GM13977 (cell line): ENCODE measurements around the gene TTC28.
A peak's percentile ranks its signal among the peaks of the same experiment; 100 is the strongest.

Source experiments
- DNase-seq: peaks from one replicate; pipeline ENCODE4 v3.0.0; 2012; ENCODE audit warnings: low spot score
- in situ Hi-C: fragments of 300-500 bp; cut with MboI; formaldehyde crosslinking; loops from one replicate; pipeline ENCODE4 v1.12.0; 2022; ENCODE audit warnings: low sequenced_read_pairs, low pct_unique_long_range_greater_than_20kb, mixed read lengths, inconsistent platforms; ENCODE audit not compliant: unreplicated experiment
- TF ChIP-seq, protein P1 (sequence below): IDR thresholded peaks from 2 replicates; pipeline ENCODE4 v1.5.1; 2012; ENCODE audit warnings: mild to moderate bottlenecking, control low read depth; ENCODE audit not compliant: insufficient read depth; ENCODE audit errors: extremely low read depth, missing control alignments

Gene TTC28

DNA sequence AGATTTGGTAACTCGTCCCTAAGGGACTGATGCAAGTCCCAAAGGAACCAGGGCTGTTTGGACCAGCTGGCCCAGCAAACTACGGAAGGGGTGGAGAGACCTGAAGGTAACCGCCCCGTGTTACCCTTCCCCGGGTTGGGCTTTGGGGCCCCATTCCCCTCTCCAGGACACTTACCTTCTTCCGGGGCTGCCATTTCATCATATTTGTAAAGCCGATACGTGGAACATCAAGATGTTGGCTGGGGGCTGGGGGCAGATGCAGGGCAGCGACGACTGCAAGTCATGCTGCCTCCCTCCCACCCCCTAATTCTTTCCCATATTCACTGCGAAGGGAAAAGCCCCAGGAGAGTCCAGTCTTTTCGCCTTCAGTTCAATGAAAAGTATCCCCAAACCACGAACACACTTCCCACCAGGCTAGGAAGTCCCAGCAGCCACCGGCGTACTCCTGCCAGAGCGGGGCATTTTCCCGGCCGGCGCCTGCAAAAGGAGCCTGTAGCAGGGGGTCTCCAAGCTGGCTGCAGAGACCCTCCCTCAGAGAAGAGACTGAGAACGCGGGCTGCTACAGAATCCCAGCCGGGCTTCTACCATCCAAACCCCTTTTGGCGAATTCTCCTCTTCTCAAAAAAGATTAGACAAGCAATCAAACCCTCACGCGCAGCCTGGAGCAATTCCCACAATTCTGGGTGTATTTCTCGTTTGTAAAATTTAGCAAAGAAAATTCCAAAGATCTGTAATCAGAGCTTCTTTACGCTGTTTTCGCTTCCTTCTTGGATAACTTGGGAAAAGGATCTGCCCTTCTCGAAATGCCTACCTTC is 236.7 kb downstream of the TTC28 start:
- TF ChIP-seq, protein P1, sequence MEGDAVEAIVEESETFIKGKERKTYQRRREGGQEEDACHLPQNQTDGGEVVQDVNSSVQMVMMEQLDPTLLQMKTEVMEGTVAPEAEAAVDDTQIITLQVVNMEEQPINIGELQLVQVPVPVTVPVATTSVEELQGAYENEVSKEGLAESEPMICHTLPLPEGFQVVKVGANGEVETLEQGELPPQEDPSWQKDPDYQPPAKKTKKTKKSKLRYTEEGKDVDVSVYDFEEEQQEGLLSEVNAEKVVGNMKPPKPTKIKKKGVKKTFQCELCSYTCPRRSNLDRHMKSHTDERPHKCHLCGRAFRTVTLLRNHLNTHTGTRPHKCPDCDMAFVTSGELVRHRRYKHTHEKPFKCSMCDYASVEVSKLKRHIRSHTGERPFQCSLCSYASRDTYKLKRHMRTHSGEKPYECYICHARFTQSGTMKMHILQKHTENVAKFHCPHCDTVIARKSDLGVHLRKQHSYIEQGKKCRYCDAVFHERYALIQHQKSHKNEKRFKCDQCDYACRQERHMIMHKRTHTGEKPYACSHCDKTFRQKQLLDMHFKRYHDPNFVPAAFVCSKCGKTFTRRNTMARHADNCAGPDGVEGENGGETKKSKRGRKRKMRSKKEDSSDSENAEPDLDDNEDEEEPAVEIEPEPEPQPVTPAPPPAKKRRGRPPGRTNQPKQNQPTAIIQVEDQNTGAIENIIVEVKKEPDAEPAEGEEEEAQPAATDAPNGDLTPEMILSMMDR: no peak
- in situ Hi-C loops: no loop called here
- no peak for DNase-seq

DNA sequence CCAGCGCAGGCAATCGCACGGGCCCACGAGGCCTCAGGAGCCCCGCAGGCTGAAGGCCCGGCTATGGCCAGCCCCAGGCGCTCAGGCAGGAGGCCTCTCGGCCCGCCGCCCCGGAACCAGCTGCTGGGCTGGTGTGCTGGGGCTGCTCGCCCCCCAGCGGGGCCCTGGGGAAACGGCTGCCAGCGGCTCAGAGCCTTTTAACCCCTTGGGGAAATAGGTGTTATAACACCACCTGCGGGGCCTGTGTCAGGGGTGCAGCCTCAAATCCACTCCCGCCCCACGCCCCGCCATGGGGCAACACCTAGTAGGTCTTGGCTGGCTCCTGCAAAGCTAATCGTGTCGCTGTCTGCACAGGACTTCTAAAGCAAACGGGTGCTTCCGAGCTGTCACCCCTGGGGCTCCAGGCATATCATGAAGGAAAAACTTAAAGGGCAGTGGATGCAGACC is 237.4 kb downstream of the TTC28 start:
- TF ChIP-seq, protein P1: peak; percentile 87
- in situ Hi-C loops: no loop called here
- peak; percentile 90 for DNase-seq

DNA sequence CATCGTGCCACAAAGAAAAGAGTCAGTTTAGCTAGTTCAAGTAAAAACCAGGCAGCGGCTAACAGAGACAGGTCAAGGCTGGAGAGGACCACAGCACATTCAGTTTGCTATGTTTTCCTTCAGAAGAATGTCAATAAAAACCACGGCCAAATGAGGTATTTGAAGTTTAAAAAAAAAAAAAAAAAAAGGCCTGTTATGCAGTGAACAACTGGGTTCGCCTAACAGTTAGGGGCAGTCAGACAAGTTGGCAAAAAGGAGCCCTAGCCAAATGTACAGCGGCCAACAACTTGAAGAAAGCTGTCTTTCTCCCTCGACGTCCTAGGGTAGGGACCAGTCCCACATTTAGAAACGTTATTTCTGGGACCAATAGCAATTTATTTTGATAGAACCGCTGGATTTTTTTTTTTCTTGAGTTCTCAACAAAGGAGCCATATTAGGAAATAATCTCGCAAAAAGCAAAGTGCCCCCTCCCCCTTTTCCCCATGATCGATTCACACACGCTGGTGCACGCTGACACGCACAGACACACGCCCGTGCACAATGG is 237.8 kb downstream of the TTC28 start:
- TF ChIP-seq, protein P1: no peak
- DNase-seq: no peak
- in situ Hi-C loops: no loop called here

DNA sequence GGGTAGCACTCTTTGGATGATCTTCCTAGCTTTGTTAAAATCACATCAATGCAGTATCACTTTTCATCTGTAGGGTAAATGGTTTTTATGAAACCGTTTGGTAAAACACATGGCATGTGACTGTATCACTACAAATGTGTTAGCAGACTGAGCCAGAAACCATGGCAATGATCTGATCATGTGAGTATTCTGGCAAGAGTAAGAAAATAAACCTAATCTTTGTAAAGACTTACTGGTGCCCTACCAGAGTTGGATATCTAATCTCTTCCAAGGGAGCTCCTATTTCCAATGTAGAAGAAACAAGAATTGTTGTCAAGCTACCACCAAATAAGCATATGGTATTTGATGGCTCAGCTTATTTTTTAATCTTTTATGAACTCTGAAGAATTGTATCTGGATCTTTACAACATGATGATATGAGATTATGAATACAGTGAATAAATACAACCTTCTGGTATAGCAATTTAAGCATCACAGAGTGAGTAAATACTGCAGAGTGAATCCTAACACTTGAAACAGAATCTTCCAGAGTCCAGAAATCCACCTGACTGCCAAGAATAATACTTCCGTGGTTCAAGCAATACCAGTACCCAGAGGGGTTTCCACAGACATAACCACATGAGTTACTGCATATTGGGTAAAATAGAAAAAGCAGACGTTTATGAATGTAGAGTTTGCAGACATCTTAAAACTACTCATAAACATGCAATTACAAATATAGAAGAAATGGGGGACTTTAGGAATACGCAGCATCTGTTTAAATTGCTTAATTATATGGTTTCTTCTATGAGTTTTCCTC is 238.8 kb downstream of the TTC28 start:
- in situ Hi-C loops: no loop called here
- no peak for DNase-seq
- TF ChIP-seq, protein P1: no peak

DNA sequence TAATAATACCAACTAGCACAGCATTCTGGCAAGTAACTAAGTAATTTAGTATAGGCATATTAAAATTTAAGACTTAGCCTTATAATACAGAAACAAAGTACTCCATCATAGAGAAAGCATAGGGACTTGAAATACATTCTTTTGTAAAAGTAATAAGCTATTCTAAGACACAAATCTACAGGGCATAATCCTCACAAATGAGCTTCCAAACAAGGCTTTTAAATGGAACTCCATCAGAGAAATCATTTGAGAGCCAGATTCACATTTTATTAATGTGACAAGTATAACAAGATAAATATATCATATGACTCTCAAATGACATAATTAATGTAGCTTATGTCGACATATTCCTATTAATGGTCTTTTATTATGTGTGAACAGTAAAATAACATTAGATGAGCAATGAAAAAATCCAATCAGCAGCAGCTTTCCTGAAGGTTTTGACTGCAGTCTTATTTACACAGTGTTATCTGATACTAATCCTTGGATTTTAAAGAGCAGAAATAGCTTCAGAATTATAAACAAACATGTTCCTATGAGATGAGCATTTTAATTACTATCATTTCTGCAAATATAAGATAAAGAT is 241.4 kb downstream of the TTC28 start:
- DNase-seq: no peak
- in situ Hi-C loops: no loop called here
- TF ChIP-seq, protein P1: no peak

DNA sequence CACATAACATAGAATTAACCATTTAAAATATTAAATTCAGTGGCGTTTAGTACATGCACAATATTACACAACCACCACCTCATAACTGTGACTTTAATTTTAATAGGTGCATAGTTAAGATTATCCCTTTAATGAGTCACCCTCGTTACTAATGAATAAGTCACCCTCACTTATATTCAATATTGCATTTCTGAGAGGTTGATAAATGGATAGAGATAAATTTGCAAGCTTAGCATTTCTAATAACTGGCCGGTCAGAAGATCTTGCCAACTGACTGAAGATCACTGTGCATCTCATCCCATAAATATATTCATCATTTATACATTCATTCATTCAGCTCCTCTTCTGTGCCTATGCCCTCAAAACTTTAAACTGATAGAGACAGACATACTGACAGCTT is 243.7 kb downstream of the TTC28 start:
- TF ChIP-seq, protein P1: no peak
- no peak for DNase-seq
- in situ Hi-C loops: no loop called here
